Measurements from ENCODE around the gene DFFB.

The DFFB gene

GRCh38 chr1:3921765-3922164 is 64.5 kb downstream of the DFFB start:
- CTCF ChIA-PET = interaction anchor here (1.8 kb wide), 1 partner anchor 10 kb away, joined by 6 read pairs; no protein-coding TSS in a partner anchor
- POLR2A ChIA-PET = no interaction called here
- H3K4me3 ChIP-seq (ENCODE audit: low read depth, low read length) = no peak overlapping the region
- no peak for TF ChIP-seq CTCF (IDR thresholded peaks at IDR 0.05; ENCODE audit: insufficient read depth, low read length, missing control alignments)
- no peak for DNase-seq (ENCODE audit: low read depth, low spot score)

GRCh38 chr1:3922201-3922725 is 65.0 kb downstream of the DFFB start:
- no peak overlapping the region for H3K4me3 ChIP-seq (ENCODE audit: low read depth, low read length)
- CTCF ChIA-PET = no interaction called here
- TF ChIP-seq CTCF (IDR thresholded peaks at IDR 0.05; ENCODE audit: insufficient read depth, low read length, missing control alignments) = no peak
- DNase-seq (ENCODE audit: low read depth, low spot score) = no peak
- POLR2A ChIA-PET = no interaction called here

GRCh38 chr1:3922851-3923250 is 65.6 kb downstream of the DFFB start:
- no peak overlapping the region for H3K4me3 ChIP-seq (ENCODE audit: low read depth, low read length)
- CTCF ChIA-PET = no interaction called here
- no peak for TF ChIP-seq CTCF (IDR thresholded peaks at IDR 0.05; ENCODE audit: insufficient read depth, low read length, missing control alignments)
- POLR2A ChIA-PET = no interaction called here
- DNase-seq (ENCODE audit: low read depth, low spot score) = no peak

DNA sequence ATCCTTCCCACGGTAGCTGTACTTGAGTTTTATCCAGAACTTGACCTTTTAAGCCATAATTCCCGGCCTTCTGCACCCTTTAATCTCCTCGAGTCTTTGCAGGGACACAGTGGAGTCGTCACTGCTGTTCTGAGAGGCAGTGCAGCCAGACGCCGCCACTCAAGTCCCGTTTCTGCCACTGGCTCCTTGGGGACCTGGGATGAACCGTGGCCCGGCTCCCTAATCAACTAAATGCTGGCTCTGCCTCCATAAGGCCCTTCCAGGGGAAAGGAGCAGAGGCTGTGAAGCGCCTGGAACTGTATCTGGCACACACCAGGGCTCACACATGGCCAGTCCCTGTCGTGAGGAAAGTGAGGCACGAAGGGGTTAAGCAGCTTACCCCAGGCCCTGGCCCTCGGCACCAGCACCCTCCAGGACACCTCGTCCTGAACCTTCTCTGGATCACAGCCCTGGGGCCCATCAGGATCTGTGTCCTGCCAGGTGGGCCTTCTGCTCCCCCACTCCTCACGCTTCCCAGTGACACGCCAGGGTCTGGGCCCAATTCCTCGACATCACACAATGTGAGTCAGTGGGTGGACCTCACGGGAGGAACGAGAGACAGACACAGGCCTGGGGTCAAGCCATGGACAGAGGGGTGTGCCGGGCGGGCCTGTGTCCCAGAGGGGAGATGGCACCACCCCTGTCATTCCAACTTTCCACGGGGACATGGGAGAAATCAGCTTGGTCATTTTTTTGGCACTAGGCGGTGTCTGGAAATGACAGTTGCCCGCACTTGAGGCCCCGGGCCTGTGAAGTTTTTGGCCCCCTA is 66.3 kb downstream of the DFFB start:
- no peak for DNase-seq (ENCODE audit: low read depth, low spot score)
- CTCF ChIA-PET = no interaction called here
- POLR2A ChIA-PET = no interaction called here
- TF ChIP-seq CTCF (IDR thresholded peaks at IDR 0.05; ENCODE audit: insufficient read depth, low read length, missing control alignments) = no peak
- H3K4me3 ChIP-seq (ENCODE audit: low read depth, low read length) = no peak overlapping the region

DNA sequence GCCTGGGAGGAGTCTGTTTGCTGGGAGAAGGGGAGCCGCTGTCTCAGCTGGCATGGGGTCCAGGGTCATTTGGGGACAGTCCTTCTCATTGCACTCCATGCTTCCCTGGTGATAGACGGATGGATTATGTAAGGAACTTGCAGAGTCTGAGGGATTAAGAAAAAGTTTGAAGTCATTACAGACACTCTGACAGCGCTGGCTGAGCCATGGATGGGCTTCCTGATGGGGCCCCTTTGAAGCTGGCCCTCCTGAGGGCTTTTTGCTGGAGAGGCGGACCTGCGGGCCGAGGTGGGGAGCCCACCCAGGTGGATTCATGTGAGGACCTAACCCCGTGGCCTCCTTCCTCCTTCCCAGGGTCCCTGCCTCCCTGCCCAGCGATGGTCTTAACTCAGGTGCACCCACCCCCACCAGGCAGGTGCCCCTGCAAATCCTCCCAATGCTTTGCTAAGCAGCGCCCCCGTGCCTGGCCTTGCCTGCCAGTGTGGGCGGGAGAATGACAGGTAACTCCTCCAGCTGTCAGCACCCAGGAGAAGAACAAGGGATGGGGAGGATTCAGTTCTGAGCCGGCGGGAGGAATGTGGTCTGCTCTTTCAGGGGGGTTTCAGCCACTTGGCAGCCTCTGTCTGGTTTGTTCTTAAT is 67.0 kb downstream of the DFFB start:
- no peak for DNase-seq (ENCODE audit: low read depth, low spot score)
- ChIA-PET POLR2A (no interaction called here), CTCF (no interaction called here)
- H3K4me3 ChIP-seq (ENCODE audit: low read depth, low read length) = no peak overlapping the region
- no peak for TF ChIP-seq CTCF (IDR thresholded peaks at IDR 0.05; ENCODE audit: insufficient read depth, low read length, missing control alignments)

DNA sequence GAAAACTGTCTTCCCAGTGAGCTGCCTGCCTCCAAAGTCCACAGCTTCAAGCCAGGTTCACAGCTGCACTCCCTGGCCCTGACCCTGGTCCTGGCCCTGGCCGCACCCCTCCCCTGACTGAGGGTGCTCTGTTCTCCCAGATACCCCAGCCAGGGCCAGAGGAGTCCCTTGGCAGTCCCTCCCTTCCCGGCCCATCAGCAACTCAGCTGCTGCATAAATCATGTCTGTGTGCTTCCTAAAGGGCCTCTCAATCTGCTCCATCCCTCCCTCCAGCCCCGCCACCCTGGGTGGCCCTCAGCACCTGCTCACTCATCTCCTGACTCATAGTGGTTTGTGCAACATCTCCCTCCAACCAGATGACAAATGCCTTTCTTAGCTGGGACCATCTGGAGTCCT is 67.5 kb downstream of the DFFB start:
- ChIA-PET CTCF (no interaction called here), POLR2A (no interaction called here)
- no peak overlapping the region for H3K4me3 ChIP-seq (ENCODE audit: low read depth, low read length)
- no peak for DNase-seq (ENCODE audit: low read depth, low spot score)
- TF ChIP-seq CTCF (IDR thresholded peaks at IDR 0.05; ENCODE audit: insufficient read depth, low read length, missing control alignments) = no peak
